ENCODE results near the gene UBE2O.

Gene UBE2O

GRCh38 chr17:76365256-76365903 is 87.6 kb downstream of the UBE2O start:
- Histone ChIP-seq H3K27ac (ENCODE audit: extremely low read depth, low read depth, low read length) (no peak overlapping the region), H3K9me3 (ENCODE audit: control insufficient read depth, insufficient read depth, low read depth, low read length) (no peaks in the 10 kb centered on the region), H3K36me3 (ENCODE audit: control insufficient read depth in 2 of 2, insufficient read depth in 1 of 2, low read length in 2 of 2) (no peaks in the 10 kb centered on the region), H3K4me1 (ENCODE audit: control insufficient read depth, insufficient read depth, low read length) (peaks cover 12% of the 10 kb centered on the region), H3K4me3 (ENCODE audit: low read depth, low read length) (no peak overlapping the region)
- CTCF ChIA-PET = interaction anchor here (0.6 to 1.0 kb wide), 4 partner anchors 18 to 389 kb away, joined by 3 read pairs; no protein-coding TSS in a partner anchor
- POLR2A ChIA-PET = interaction anchor here (0.6 to 1.1 kb wide), 3 partner anchors 12 to 16 kb away, joined by 3 to 6 read pairs (median 5); partner anchors contain the start of gene PRPSAP1
- TF ChIP-seq ZNF292 (tag by site-specific recombination; IDR thresholded peaks at IDR 0.05; ENCODE audit: borderline replicate concordance, low read depth) (no peak), ZFP69B (tag by site-specific recombination; IDR thresholded peaks at IDR 0.05) (no peak), ZSCAN23 (tag by site-specific recombination; IDR thresholded peaks at IDR 0.05) (no peak), TRIM28 (IDR thresholded peaks at IDR 0.05; ENCODE audit: borderline replicate concordance, low read length) (no peak), PRDM1 (tag by site-specific recombination; IDR thresholded peaks at IDR 0.05) (no peak), ZBTB17 (tag by site-specific recombination; IDR thresholded peaks at IDR 0.05) (peak; percentile 48; the same call in 1 of the 2 replicates), ZBTB6 (tag by site-specific recombination; IDR thresholded peaks at IDR 0.05) (peak; percentile 98), ZNF664 (tag by site-specific recombination; IDR thresholded peaks at IDR 0.05) (0 out of 2 replicates have a peak, but pooled peaks have one; percentile 36), OVOL3 (tag by site-specific recombination; IDR thresholded peaks at IDR 0.05) (no peak), AEBP2 (tag by site-specific recombination; IDR thresholded peaks at IDR 0.05; ENCODE audit: borderline replicate concordance) (no peak), ZNF24 (tag by site-specific recombination; IDR thresholded peaks at IDR 0.05) (no peak), ELK4 (IDR thresholded peaks at IDR 0.05; ENCODE audit: borderline replicate concordance, low read depth, low read length) (no peak), ZNF280C (tag by site-specific recombination; IDR thresholded peaks at IDR 0.05) (no peak), ZNF843 (tag by site-specific recombination; IDR thresholded peaks at IDR 0.05) (no peak), ZNF654 (tag by site-specific recombination; IDR thresholded peaks at IDR 0.05; ENCODE audit: low read depth) (peak; percentile 27; the same call in 1 of the 2 replicates), ZNF600 (tag by site-specific recombination; IDR thresholded peaks at IDR 0.05) (0 out of 2 replicates have a peak, but pooled peaks have one; percentile 18), PRDM4 (tag by site-specific recombination; IDR thresholded peaks at IDR 0.05) (no peak), ZNF416 (tag by site-specific recombination; IDR thresholded peaks at IDR 0.05) (no peak), ZNF544 (tag by site-specific recombination; IDR thresholded peaks at IDR 0.05) (no peak), ZSCAN18 (tag by site-specific recombination; IDR thresholded peaks at IDR 0.05) (no peak), RBAK (tag by site-specific recombination; IDR thresholded peaks at IDR 0.05) (no peak), ZNF148 (tag by site-specific recombination; IDR thresholded peaks at IDR 0.05; ENCODE audit: borderline replicate concordance) (no peak), ZNF366 (tag by site-specific recombination; conservative IDR thresholded peaks at IDR 0.05) (no peak), FEZF1 (tag by site-specific recombination; IDR thresholded peaks at IDR 0.05) (no peak)
